KBM-7 (cell line): Measurements from ENCODE around the gene HOXB2.

ENCODE experiments used
- DNase-seq: peaks from one replicate; pipeline ENCODE4 v3.0.0-alpha.2; 2015
- in situ Hi-C: fragments of 300-500 bp; cut with MboI; formaldehyde crosslinking; loops from 2 replicates; pipeline ENCODE4 v1.14.3; 2020; ENCODE audit warnings: low sequenced_read_pairs, low pct_unique_long_range_greater_than_20kb, mixed read lengths

HOXB2 gene

GRCh38 chr17:48545022-48545375 lies at the start of gene HOXB2:
HOXB2 (minus strand) TSS chr17:48545109; CDS start chr17:48544911, 198 bp downstream.
- in situ Hi-C loops = no loop called here
- DNase-seq = no peak

GRCh38 chr17:48593840-48594537 lies 49.1 kb upstream of the HOXB2 start:
- DNase-seq = peak; percentile 92
- in situ Hi-C loops = no loop called here

DNA sequence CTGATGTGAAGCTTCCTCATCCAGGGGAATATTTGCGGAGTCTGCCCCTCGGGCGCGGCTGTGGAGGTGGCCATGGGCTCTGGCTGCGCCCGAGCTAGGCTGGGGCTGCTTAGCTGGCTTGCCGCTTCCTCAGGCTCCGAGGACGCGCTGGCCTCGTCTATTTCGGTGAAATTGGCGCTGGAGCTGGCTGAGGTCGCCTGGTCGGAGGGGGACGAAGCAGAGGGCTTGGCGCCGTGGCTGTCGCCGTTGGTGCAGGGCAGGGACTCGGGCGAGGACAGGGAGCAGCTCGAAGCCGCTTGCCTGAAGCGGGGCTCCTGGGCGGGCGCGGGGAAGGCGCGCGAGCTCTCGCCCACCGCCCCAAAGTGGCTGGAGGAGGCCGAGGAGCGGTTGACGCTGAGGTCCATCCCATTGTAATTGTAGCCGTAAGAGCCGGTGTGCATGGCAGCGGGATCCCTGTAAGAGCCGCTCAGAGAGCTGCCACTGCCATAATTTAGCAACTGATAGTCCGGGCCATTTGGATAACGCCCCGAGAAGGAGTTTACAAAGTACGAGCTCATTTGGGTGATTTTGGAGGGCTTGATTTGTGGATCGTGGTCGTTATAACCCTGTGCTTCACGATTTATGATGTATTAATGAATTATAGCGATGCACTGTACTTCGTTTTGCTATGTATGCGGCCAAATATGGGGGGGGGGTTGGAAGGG lies 48.4 kb upstream of the HOXB2 start, which contains the start of gene HOXB5:
Gene HOXB5, minus strand, starts transcription at position 654 of the 704 bp plus-strand sequence. Its CDS starts 97 bp downstream, at position 557.
- in situ Hi-C loops = no loop called here
- peak; percentile 47 for DNase-seq

GRCh38 chr17:48592577-48592976 lies 47.7 kb upstream of the HOXB2 start:
- in situ Hi-C loops = no loop called here
- DNase-seq = no peak

GRCh38 chr17:48592057-48592514 lies 47.2 kb upstream of the HOXB2 start:
- DNase-seq = no peak
- in situ Hi-C loops = no loop called here

GRCh38 chr17:48591255-48592056 lies 46.5 kb upstream of the HOXB2 start:
- no peak for DNase-seq
- in situ Hi-C loops = no loop called here

GRCh38 chr17:48590607-48591161 lies 45.8 kb upstream of the HOXB2 start:
- no peak for DNase-seq
- in situ Hi-C loops = no loop called here

- DNase-seq = no peak
- in situ Hi-C loops = no loop called here
Measured at GRCh38 chr17:48589831-48590606, 45.1 kb upstream of the HOXB2 start, which contains the start of gene HOXB3. HOXB3 (minus strand) TSS chr17:48590241; CDS start chr17:48552474, 37,767 bp downstream.

DNA sequence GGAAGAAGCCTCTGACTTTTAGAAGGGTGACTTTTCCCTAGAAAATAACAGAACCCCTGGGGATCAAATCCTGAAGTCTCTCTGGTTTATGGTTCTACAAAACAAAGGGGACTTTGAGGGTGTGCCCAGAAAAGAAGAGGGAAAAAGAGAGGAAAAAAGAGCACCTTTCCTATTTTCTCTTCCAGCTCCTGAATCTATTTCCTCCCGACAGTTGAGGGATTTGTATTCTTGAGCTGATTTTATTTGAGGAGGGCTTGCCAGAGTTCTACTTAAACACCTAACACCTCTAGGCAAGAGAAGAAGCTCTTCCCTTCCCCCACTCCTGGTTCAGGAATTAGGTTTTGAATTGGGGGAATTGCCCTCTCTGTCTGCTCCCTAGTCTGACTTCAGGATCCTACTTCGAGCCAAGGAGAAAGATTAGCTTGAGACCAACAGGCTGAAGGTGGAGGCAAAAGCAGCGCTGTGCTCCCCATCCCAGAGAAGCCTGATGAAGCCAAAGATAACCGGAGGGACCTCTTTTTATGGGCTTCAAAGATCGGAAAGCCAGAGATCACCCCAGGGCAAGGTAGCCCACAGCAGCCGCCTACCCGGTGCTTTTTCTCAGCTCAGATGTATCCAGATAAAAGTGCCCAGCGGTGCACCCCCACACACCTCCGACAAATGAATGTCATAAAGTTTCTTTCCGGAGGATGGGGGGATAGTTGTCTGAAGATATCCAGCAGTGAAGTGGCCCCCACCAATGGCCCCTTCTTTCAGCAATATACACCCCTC lies 44.3 kb upstream of the HOXB2 start:
- in situ Hi-C loops = no loop called here
- DNase-seq = no peak

- DNase-seq = no peak
- in situ Hi-C loops = no loop called here
Measured at GRCh38 chr17:48588528-48588927, 43.6 kb upstream of the HOXB2 start.

DNA sequence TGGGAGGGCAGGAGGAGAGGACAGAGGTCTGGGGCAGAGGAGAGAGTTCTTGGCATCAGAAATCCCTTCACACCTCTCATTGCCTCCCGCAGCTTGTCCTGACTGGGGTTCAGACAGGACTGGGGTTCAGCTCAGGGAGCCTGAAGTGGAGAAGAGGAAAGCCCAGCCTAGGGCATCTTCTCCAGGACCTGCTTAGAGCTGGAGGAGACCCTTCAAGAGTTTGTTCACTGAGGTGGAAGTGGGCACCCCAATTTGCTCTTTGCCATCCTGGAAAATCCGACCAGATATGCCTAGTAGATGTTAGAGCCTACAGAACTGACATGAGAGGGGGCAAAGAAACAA lies 43.1 kb upstream of the HOXB2 start:
- in situ Hi-C loops = no loop called here
- DNase-seq = no peak

DNA sequence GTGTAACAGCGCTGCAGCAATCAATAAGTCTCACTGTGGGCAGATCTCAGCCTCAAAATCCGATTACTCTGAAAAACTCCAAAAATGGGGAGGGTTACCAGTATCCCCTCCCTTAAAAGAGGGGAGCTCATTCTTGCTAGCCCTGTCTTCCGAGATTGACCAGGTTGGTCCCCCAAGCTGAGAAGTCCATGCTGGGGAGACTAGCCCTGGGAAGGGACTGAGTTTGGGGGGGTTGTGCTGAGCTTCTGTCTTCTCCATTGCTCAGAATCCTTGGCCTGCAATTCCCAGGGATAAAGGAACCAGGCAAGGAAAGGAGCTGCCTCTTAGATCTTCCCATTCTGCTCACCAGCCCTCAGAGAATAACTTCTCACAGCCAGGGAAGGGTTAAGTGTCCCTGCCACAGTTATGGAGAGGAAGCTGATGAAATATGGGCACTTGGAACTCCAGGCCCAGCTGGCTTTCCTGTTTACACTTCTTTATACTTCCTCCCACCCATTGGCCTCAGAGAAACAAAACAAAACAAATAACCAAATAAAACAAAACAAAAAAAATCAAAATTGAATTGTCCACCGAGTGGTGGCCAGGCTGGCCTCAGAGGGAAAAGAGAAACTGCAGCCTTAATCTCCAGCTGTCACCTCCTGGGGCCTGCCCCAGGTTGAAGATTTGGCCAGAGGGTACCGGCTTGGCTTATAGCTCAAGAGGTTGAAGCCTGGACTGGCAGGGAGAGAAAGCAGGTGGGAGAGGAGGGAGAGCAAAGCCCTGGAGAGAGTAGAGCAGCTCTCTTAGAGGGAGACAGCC lies 42.6 kb upstream of the HOXB2 start:
- in situ Hi-C loops = no loop called here
- DNase-seq = peak; percentile 55

- in situ Hi-C loops = no loop called here
- DNase-seq = no peak
Measured at GRCh38 chr17:48586355-48587258, 41.7 kb upstream of the HOXB2 start.

- in situ Hi-C loops = no loop called here
- no peak for DNase-seq
Measured at GRCh38 chr17:48584223-48584741, 39.4 kb upstream of the HOXB2 start.

DNA sequence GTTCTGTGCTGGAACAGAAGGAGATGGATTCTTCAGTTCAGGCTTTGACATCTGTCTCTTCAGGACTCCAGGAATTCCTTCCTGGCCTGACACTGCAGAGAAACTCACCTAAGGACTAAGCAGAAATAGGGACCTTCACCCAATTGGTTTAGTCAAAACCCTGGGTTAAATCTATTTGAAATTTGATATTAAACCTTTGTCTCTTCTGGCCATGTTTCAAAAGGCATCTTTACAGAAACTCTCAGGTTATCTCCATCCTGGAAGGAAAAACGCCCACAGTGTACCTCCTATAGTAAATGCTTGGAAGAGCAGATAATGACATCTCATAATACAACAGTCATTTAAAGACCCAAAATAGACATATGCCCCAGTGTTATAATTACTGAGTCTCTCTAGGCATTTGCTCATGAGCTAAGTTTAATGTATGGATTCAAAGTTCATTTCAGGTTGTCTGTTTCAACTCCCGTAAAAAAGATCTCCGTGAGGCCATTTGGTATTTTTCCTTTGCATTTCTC lies 38.9 kb upstream of the HOXB2 start:
- in situ Hi-C loops = no loop called here
- no peak for DNase-seq

DNA sequence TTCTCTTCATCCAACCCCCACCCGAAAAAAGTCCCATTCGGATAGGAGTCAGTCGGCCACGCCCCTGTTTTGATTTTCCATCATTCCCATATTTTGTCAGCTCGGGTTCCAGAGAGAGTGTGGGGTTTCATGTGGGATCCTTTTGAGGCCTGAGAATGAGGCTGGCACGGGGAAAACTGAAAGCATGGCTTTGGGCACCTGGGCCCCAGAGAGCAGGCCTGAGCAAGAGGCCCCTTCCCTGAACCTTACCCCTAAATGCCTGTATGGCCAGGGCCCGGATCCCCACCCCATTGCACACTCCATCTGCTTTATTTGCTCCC lies 37.8 kb upstream of the HOXB2 start:
- in situ Hi-C loops = no loop called here
- no peak for DNase-seq
